H9 (cell line): ENCODE data around the gene PRDM1. TPM values are rescaled to one million over a fixed set of nuclear protein-coding genes. Genes with fewer than 3 reads are reported as not detected.

Experiments used
- DNase-seq: peaks from one replicate; pipeline ENCODE4 v3.0.0-alpha.2; 2017
- H2AFZ ChIP-seq: one replicate; pipeline ENCODE4 v1.6.1; 2013; ENCODE audit warnings: mild to moderate bottlenecking, low read length, control low read depth, moderate library complexity
- H2AK5ac ChIP-seq: 2 replicates; pipeline ENCODE4 v1.6.1; 2013; ENCODE audit warnings: low read length, control low read depth, mixed read lengths; ENCODE audit not compliant: insufficient read length
- H2BK120ac ChIP-seq: one replicate; pipeline ENCODE4 v1.6.1; 2013; ENCODE audit warnings: low read depth, mild to moderate bottlenecking, low read length, control low read depth, inconsistent platforms; ENCODE audit not compliant: poor library complexity, severe bottlenecking
- H2BK12ac ChIP-seq: 2 replicates; pipeline ENCODE4 v1.6.1; 2013; ENCODE audit warnings: low read length, control low read depth, mixed read lengths, low read depth; ENCODE audit not compliant: insufficient read length
- H2BK15ac ChIP-seq: 2 replicates; pipeline ENCODE4 v1.6.1; 2013; ENCODE audit warnings: low read depth, low read length, control low read depth
- H2BK20ac ChIP-seq: one replicate; pipeline ENCODE4 v1.6.1; 2013; ENCODE audit warnings: low read depth, mild to moderate bottlenecking, low read length, control low read depth, inconsistent platforms; ENCODE audit not compliant: poor library complexity, severe bottlenecking
- H2BK5ac ChIP-seq: 2 replicates; pipeline ENCODE4 v1.6.1; 2013; ENCODE audit warnings: low read length, control low read depth, mixed read lengths; ENCODE audit not compliant: insufficient read length
- H3K14ac ChIP-seq: 2 replicates; pipeline ENCODE4 v1.6.1; 2013; ENCODE audit warnings: low read length, control low read depth; ENCODE audit not compliant: insufficient read depth
- H3K18ac ChIP-seq: 2 replicates; pipeline ENCODE4 v1.6.1; 2013; ENCODE audit warnings: low read depth, mild to moderate bottlenecking, mixed read lengths, low read length, control low read depth; ENCODE audit not compliant: insufficient read length
- H3K23ac ChIP-seq: 2 replicates; pipeline ENCODE4 v1.6.1; 2013; ENCODE audit warnings: low read length, control low read depth, mixed read lengths, low read depth; ENCODE audit not compliant: insufficient read length
- H3K23me2 ChIP-seq: 2 replicates; pipeline ENCODE4 v1.6.1; 2013; ENCODE audit warnings: low read depth, mild to moderate bottlenecking, mixed read lengths, low read length, control low read depth; ENCODE audit not compliant: insufficient read length, poor library complexity, severe bottlenecking
- H3K27ac ChIP-seq: 2 replicates; pipeline ENCODE4 v1.5.1; 2013; ENCODE audit warnings: low read length, control low read depth, mixed read lengths, low read depth; ENCODE audit not compliant: insufficient read length
- H3K27me3 ChIP-seq: 2 replicates; pipeline ENCODE4 v1.6.1; 2013; ENCODE audit warnings: low read length, control low read depth, inconsistent platforms; ENCODE audit not compliant: insufficient read depth
- H3K4ac ChIP-seq: 2 replicates; pipeline ENCODE4 v1.6.1; 2013; ENCODE audit warnings: low read depth, mild to moderate bottlenecking, control low read depth, inconsistent platforms, low read length, moderate library complexity
- H3K4me1 ChIP-seq: 2 replicates; pipeline ENCODE4 v1.6.1; 2013; ENCODE audit warnings: low read length, control low read depth, inconsistent platforms; ENCODE audit not compliant: insufficient read depth
- H3K4me2 ChIP-seq: 2 replicates; pipeline ENCODE4 v1.6.1; 2013; ENCODE audit warnings: low read length, control low read depth, mixed read lengths; ENCODE audit not compliant: insufficient read length, insufficient read depth
- H3K56ac ChIP-seq: 2 replicates; pipeline ENCODE4 v1.6.1; 2013; ENCODE audit warnings: low read depth, mild to moderate bottlenecking, mixed read lengths, low read length, control low read depth; ENCODE audit not compliant: insufficient read length
- H3K79me1 ChIP-seq: 2 replicates; pipeline ENCODE4 v1.6.1; 2013; ENCODE audit warnings: low read depth, mild to moderate bottlenecking, moderate library complexity, low read length, control low read depth, inconsistent platforms; ENCODE audit not compliant: insufficient read depth, poor library complexity, severe bottlenecking
- H3K79me2 ChIP-seq: 2 replicates; pipeline ENCODE4 v1.6.1; 2013; ENCODE audit warnings: low read length, control low read depth, inconsistent platforms; ENCODE audit not compliant: insufficient read depth
- H3K9ac ChIP-seq: 2 replicates; pipeline ENCODE4 v1.6.1; 2013; ENCODE audit warnings: low read length, control low read depth, mixed read lengths; ENCODE audit not compliant: insufficient read length; ENCODE audit errors: extremely low read depth
- H3K9me3 ChIP-seq: one replicate; pipeline ENCODE4 v1.6.1; 2013; ENCODE audit warnings: low read depth, low read length, inconsistent platforms; ENCODE audit not compliant: control insufficient read depth
- H3T11ph ChIP-seq: one replicate; pipeline ENCODE4 v1.6.1; 2013; ENCODE audit warnings: mild to moderate bottlenecking, low read length, control low read depth, inconsistent platforms
- H4K20me1 ChIP-seq: one replicate; pipeline ENCODE4 v1.6.1; 2013; ENCODE audit not compliant: control insufficient read depth, insufficient read length, insufficient read depth
- H4K5ac ChIP-seq: 2 replicates; pipeline ENCODE4 v1.6.1; 2013; ENCODE audit warnings: low read depth, mild to moderate bottlenecking, mixed read lengths, low read length, control low read depth; ENCODE audit not compliant: insufficient read length
- H4K8ac ChIP-seq: replicated peaks from 2 replicates; pipeline ENCODE4 v1.6.1; 2013; ENCODE audit warnings: low read length, control low read depth, mixed read lengths, low read depth; ENCODE audit not compliant: insufficient read length
- H4K91ac ChIP-seq: 2 replicates; pipeline ENCODE4 v1.6.1; 2013; ENCODE audit warnings: low read depth, mild to moderate bottlenecking, moderate library complexity, mixed read lengths, low read length, control low read depth; ENCODE audit not compliant: insufficient read length
- H3K27ac Mint-ChIP-seq, 3 experiments: 2 replicates in 2 of 3; 3 replicates in 1 of 3; pipeline ENCODE4 v1.8.0; 2020 to 2021; ENCODE audit warnings: mixed read lengths in 3 of 3, mild to moderate bottlenecking in 1 of 3, moderate library complexity in 1 of 3
- H3K27me3 Mint-ChIP-seq: 2 replicates; pipeline ENCODE4 v1.8.0; 2021; ENCODE audit warnings: low read depth, mild to moderate bottlenecking, moderate library complexity, mixed read lengths
- H3K36me3 Mint-ChIP-seq, 3 experiments: 2 replicates in 2 of 3; 3 replicates in 1 of 3; pipeline ENCODE4 v1.8.0; 2020 to 2021; ENCODE audit warnings: low read depth in 3 of 3, mixed read lengths in 3 of 3; ENCODE audit not compliant: insufficient read depth in 1 of 3
- H3K4me1 Mint-ChIP-seq, 2 experiments: 2 replicates each; pipeline ENCODE4 v1.8.0; 2020; ENCODE audit warnings: mixed read lengths in 2 of 2
- H3K4me3 Mint-ChIP-seq, 2 experiments: 2 replicates in 1 of 2; 3 replicates in 1 of 2; pipeline ENCODE4 v1.8.0; 2020 to 2021; ENCODE audit warnings: mild to moderate bottlenecking in 2 of 2, mixed read lengths in 2 of 2, moderate library complexity in 1 of 2
- H3K9me3 Mint-ChIP-seq, 2 experiments: 2 replicates in 1 of 2; 3 replicates in 1 of 2; pipeline ENCODE4 v1.8.0; 2020; ENCODE audit warnings: mild to moderate bottlenecking in 2 of 2, mixed read lengths in 2 of 2, moderate library complexity in 1 of 2
- CTCF ChIP-seq: fragments of 200-600 bp; sonication (generic); conservative IDR thresholded peaks from 3 replicates; pipeline ENCODE4 v1.8.0; 2021; ENCODE audit warnings: antibody characterized with exemption, mild to moderate bottlenecking
- WGBS: extraction: QIAGEN DNeasy Blood & Tissue Kit; methylation state at CpG from one replicate; pipeline ENCODE4 v1.1.7; 2013; ENCODE audit warnings: missing lambda C conversion rate, low lambda C conversion rate, mixed read lengths; ENCODE audit not compliant: insufficient read length; ENCODE audit errors: extremely low coverage; 5-methylcytosine and 5-hydroxymethylcytosine counted together
- total RNA-seq: library from RNA; stranded (reverse); gene quantifications from 2 replicates; pipeline ENCODE4 v1.2.1, GENCODE V29; 2021

Gene PRDM1
- total RNA-seq, 1 experiment from 2014 or later = 2.9 TPM

DNA sequence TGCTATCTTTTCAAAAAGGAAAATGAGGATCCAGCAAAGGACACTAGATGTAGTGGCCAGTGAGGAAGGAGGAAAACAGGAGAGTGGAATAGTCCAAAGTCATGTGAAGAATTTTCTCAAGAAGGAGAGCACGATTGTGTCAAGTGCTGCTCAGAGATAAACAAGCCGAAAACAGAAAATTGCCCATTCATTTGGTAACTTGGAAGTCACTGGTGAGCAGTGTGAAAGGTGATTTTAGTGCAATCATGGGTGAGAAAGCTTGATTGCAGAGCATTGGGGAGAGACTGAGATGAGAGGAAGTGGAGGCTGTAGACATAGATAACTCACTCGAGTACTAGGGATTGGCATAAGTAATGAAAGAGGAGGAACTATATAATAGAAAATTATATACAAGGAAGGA lies 26.0 kb upstream of the PRDM1 start:
- H4K8ac ChIP-seq = no peak overlapping the region
- Mint-ChIP-seq H3K4me3 (no peak overlapping the region), H3K9me3 (no peaks in the 10 kb centered on the region), H3K27me3 (peaks cover 1% of the 10 kb centered on the region; the same call in 1 of the 2 replicates), H3K36me3 (no peaks in the 10 kb centered on the region), H3K27ac (no peak overlapping the region), H3K4me1 (peaks cover 9 to 11% of the 10 kb centered on the region in 2 experiments)
- H3K56ac ChIP-seq = no peak overlapping the region
- no peaks in the 10 kb centered on the region for H3K23me2 ChIP-seq
- H2AFZ ChIP-seq = no peak overlapping the region
- H2BK20ac ChIP-seq = no peak overlapping the region
- H3K9me3 ChIP-seq = no peaks in the 10 kb centered on the region
- H2BK5ac ChIP-seq = no peak overlapping the region
- H3K27me3 ChIP-seq = no peaks in the 10 kb centered on the region; the same call in 1 of the 2 replicates
- H2BK15ac ChIP-seq = no peak overlapping the region
- no CpG with 5 or more reads among the region's 3 CpGs for WGBS
- H3K79me1 ChIP-seq = no peaks in the 10 kb centered on the region
- H2BK120ac ChIP-seq = no peak overlapping the region
- H3T11ph ChIP-seq = no peak overlapping the region
- no peak overlapping the region for H3K23ac ChIP-seq
- no peak overlapping the region for H3K27ac ChIP-seq
- no peaks in the 10 kb centered on the region for H4K20me1 ChIP-seq
- no peak overlapping the region for H3K4ac ChIP-seq
- H3K9ac ChIP-seq = no peak overlapping the region
- no peak overlapping the region for H2BK12ac ChIP-seq
- no peak overlapping the region for H2AK5ac ChIP-seq
- H3K79me2 ChIP-seq = no peaks in the 10 kb centered on the region
- no peak overlapping the region for H3K4me2 ChIP-seq
- H3K4me1 ChIP-seq = peaks cover 3% of the 10 kb centered on the region
- H4K5ac ChIP-seq = no peak overlapping the region
- DNase-seq = no peak
- no peak overlapping the region for H3K14ac ChIP-seq
- no peak overlapping the region for H4K91ac ChIP-seq
- no peak overlapping the region for H3K18ac ChIP-seq
- no peak for TF ChIP-seq CTCF
